GM12801 (cell line): ENCODE results near the gene NOP9.

Experiments used
- CTCF ChIP-seq: IDR thresholded peaks from one replicate; pipeline ENCODE4 v1.5.1; 2011; ENCODE audit warnings: control low read depth; ENCODE audit not compliant: insufficient read length; ENCODE audit errors: extremely low read depth

Gene NOP9

GRCh38 chr14:24343795-24344660 is 44.4 kb downstream of the NOP9 start:
- TF ChIP-seq CTCF: no peak

GRCh38 chr14:24347134-24347533 is 47.5 kb downstream of the NOP9 start:
- TF ChIP-seq CTCF: no peak

- TF ChIP-seq CTCF: no peak
Measured at GRCh38 chr14:24348186-24348585, 48.5 kb downstream of the NOP9 start.

- TF ChIP-seq CTCF: no peak
Measured at GRCh38 chr14:24349742-24350141, 50.1 kb downstream of the NOP9 start.

- TF ChIP-seq CTCF: no peak
Measured at GRCh38 chr14:24351517-24351916, 51.9 kb downstream of the NOP9 start.

- no peak for TF ChIP-seq CTCF
Measured at GRCh38 chr14:24353559-24354481, 54.2 kb downstream of the NOP9 start.

GRCh38 chr14:24355009-24355408 is 55.4 kb downstream of the NOP9 start:
- no peak for TF ChIP-seq CTCF
